Cerebellar cortex (tissue), 1 donor: ENCODE data around the gene NTN1.

Experiments
- DNase-seq: peaks from one replicate; pipeline ENCODE4 v3.0.0-alpha.2; 2015; ENCODE audit warnings: low spot score

NTN1 gene

GRCh38 chr17:9272501-9273200 is 251.3 kb downstream of the NTN1 start:
- no peak for DNase-seq

GRCh38 chr17:9273428-9274391 is 252.4 kb downstream of the NTN1 start:
- DNase-seq = no peak

GRCh38 chr17:9274973-9275372 is 253.7 kb downstream of the NTN1 start:
- DNase-seq = no peak

DNA sequence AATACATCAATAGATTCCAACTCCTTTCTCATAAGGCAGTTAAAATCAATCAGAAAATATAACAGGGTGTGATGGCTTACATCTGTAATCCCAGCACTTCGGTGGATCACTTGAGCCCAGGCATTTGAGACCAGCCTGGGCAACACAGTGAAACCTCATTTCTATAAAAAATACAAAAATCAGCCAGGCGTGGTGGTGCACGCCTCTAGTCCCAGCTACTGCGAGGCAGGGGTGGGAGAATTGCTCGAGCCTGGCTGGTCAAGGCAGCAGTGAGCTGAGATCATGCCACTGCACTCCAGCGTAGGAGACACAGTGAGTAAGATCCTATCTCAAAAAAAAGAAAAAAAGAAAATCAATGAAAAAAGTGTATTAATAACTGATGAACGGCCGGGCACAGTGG is 258.6 kb downstream of the NTN1 start:
- DNase-seq = no peak

DNA sequence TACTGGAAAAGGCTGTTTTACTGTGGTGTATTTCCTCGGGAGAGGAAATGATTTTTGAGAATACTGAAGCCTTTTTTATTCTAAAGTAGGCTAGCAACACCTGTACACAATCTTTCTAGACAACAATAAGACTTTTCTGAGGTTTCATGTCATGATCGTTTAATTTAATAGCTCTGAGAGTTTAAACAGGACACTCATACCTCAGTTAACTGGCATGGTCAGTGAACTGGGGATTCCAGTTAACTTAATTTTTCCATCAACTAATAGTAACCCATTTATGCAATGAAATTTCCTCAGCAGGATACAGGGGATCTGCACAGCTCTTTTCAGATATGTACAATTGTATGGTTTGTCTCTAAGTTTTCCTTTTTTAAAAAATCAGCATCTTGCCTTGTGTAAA is 262.6 kb downstream of the NTN1 start:
- no peak for DNase-seq

GRCh38 chr17:9284884-9285283 is 263.6 kb downstream of the NTN1 start:
- no peak for DNase-seq

DNA sequence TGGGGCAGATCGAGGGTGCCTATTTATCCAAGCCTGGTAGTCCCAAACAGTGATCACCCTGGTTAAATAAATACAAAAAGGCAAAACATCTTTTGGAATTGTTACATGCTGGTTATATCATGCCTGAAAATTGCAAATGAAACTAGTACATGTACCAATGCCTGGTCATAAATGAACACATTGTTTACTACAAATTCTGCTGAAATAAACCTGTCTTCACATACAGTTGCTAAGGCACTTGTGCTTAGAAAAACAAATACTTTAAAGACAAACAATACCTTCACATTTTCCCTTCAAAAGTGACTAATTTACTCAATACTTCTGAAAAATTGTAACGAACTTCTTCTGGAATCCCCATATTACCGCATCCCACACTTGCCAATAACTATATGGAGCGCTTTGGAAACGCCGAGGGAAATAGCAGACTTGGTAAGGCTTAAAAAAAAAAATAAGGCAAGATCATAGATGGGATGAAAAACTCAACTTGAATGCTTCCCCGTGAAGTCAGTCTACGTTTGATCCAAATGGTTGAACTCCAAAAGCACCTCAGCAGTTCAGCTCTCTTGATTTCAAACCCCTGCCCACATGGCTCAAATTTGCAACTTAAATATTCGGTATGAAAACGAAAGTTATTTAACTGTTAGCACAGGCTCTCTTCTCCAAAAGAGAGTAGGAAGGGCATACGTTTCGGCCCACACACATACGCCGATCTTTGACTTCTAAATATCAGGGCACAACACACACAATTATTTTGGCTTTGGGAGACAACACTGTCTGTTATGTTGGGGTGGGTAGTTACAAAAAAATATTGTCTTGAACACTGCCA is 264.5 kb downstream of the NTN1 start:
- DNase-seq = no peak

DNA sequence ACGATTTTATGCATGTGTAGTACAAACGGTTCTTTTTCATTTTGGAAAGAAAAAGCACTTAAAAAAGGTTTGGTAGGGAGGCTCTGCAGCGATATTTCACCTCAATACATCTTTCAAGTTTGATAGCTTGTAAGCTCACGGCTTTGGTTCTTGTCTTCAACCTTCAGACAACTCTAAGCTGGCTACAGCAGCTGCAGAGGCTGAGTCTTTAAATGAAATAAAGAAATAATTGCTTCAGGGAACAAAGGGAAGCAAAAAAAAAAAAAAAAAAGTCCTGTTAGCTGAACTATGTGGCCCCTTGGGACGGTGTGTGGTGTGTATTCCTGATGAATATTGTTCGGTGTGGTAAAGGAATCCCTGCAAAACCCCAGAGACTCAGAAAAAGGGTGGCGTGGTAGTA is 265.1 kb downstream of the NTN1 start:
- DNase-seq = no peak

GRCh38 chr17:9287306-9287705 is 266.0 kb downstream of the NTN1 start:
- no peak for DNase-seq

DNA sequence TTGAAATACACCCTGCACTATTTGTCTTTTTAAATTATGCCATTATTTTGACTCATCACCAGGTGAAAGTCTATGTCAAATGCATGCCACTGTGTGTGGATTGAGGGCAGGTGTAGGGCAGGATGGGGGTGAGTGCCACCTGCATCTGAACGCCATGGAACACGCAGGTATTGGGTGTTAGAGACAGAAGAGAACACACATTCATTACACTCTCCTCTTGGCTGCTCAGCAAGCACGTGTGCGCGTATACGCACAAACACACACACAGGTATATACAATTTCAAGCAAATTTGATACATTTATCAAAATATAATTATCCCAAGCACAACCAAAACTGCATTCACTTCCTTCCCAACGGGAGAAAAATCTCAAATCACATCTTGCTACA is 268.9 kb downstream of the NTN1 start:
- no peak for DNase-seq

DNA sequence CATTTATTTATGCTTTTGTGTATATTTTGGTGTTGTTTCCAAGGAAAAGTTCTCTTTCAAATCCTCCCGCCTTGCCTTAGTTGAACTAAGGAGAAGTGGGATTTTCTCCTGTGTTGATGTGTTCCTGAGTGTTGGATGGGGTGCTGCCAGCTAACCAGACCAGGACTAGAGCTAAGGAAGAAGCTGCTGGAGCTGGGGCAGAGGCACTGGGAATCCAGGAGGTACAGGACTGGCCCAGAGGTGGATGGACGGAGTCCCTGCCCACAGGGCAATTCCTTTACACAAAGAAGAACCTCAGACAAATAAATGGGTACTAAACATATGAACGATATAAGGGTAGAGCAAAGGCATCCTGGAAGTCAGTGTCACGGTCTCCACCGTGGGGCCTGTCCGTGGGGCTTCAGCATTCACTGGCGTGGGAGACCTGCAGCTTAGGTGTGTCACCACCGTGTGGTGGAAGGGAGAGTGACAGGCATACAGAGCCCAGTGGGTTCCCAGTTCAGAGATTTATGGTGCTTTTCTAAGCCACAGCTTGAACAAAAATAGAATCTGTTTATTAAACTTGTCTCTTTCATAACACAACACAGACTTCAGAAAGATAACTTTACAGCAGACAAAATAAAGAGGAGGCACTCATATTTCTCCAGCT is 270.7 kb downstream of the NTN1 start:
- peak; percentile 37 for DNase-seq

DNA sequence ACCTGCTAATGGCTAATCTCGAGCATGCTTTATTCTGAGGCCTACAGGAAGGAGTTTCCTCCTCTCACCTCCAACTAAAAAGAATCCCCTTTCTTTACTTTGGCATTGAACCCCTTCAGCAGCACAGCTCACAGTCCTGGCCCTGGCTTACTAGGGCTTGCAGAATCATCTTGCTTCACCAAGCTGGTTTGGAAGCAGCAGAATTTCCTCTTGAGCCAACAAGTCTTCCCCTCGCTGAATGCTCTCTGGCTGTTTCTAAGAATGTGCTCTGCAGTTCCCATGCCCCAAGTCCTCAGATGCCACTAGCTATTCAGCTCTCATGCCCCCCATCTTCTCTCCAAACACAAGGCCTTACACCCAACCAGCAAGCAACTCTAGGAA is 271.2 kb downstream of the NTN1 start:
- no peak for DNase-seq
